Retina (tissue), 1 donor: ENCODE results near the gene CNTN5.
A peak's percentile ranks its signal among the peaks of the same experiment; 100 is the strongest.
"Not testable (repeated sequence)": the region's sequence is repeated elsewhere in the genome, so short reads cannot be mapped to it uniquely, and the experiment has no call there.

Source experiments
- DNase-seq: peaks from one replicate; pipeline ENCODE4 v3.0.0-alpha.2; 2016

The CNTN5 gene

DNA sequence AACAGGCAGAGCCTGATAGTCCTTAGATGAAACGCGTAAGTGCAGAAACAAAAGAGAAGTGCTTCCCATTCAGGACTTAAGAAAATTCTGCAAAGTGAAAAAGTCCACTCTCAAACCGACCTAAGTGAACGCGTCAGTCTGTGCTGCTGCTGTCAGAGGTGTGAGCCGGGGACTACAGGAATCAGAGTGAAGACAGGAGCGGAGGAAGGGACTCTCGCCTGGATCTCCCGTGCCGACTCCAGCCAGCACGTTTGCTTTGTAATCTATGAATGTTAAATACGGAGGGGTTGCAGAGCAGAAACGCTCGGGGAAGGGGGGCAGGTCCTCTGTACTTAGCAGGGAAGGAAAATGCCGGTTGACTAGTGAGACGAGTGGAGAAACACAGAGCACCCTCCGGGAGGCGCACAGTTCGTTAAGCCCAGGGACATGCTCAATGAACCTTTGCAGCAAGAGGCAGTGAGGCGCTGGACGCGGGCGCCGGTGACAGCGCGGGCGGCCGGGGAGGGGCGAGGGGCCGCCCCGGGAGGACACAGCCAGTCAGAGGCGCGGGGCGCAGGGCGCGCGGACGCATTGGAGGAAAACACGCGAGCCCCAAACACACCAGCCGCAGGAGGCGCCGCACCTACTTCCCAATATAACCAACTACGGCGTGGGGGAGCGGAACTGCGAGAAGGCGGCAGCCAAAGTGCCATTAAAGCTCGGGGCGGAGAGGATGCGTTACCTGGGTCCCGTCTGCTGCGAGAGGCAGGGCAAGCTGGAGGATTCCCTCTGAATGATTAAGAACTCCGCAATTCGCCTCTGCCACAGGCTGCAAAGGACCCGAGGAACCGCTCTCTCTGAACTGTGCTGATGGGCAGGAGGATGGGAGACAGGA, at the start of gene CNTN5:
TSS of gene CNTN5 (plus strand) at position 598 of the 874 bp plus-strand sequence.
- peak; percentile 94 for DNase-seq

DNA sequence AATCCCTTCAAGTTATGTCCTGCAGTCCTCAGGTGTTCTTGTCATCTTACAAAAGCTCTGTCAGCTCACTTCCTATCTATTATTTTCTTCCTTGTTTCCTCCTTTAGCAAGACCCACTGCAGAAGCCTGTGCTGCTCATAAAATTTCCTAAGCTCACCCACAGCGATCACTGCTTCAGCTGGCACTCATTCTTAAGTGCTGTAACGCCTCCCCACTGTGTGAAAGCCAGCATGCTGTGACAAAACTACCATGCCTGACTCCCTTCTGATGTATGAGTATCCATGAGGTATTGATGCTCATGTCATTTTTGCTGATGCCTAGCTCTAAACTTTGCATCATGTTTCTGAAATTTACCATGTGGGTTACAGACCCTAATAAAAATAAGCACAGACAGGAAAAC, 41.5 kb upstream of the CNTN5 start:
- DNase-seq: no peak

DNA sequence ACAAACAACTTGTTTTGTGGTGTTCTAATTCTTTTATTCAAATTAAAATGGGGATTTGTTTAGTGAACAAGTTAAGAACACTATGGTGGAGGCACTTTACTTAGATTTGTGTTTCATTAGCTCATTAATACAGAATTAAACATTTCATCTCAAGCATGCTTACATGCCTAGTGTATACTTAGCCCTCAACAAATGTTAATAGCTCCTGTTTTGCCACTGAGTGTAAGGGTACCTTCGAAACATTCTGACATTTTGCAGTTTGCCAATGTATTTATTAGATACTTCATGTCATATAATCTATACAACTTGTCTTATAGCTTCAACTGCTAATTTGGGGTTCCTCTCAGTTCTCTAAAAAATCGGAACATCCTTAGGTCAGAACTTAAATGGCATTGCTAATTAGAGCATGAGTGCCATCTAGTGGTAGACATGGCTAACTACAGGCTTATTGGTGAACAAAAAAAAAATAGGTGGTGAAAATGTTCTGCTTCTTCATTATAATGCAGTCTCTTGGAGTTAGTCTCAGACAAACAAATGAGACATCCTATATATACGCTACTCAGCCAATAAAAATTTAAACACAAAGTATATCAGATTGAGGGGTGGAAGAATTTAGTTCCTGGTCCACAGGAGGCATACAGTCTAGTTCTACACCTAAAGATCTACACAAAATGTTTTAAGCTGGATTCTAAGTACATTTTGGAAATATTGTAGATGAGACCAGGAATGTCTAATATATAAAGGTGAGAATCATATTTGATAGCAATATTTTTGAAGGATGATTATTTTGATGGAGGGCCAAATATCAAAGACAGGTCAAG, 4.9 kb upstream of the CNTN5 start:
- peak; percentile 60 for DNase-seq

DNA sequence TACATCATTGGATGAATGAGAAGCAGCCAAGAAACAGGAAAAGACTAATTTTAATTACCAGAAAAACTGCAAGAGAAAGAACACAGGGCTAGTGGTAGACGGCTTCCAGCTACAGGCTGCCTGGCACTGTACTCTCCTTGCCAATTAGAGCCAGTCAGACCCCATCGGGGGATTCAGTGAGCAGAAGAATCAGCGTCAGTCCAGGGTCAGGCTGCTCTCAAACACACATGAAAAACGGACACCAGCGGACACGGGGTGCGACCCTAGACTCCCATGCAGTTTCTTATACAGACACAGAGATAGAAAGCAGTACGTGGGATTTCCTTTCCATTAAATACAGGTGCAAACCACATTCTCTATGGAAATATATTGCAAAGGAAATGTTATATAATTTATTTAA, 1.1 kb upstream of the CNTN5 start:
- DNase-seq: peak; percentile 79

DNA sequence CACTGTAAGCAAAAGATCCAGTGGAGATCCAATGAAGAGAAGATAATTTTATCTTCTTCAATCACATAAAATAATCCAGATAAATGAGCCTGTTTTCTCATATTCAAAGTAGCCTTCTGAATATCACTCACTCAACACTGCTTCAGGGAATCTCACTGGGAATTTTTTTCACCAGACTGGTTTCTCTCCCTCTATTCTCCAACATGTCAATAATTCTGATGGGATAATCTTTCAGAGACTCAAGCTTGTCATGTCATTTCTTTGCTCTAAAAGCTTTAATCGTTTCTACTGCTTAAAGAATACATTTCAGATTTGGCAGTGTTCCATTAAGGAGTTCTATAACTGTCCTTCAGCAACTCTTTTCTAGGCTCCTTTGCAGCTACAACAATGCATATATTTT, 16.3 kb downstream of the CNTN5 start:
- no peak for DNase-seq

DNA sequence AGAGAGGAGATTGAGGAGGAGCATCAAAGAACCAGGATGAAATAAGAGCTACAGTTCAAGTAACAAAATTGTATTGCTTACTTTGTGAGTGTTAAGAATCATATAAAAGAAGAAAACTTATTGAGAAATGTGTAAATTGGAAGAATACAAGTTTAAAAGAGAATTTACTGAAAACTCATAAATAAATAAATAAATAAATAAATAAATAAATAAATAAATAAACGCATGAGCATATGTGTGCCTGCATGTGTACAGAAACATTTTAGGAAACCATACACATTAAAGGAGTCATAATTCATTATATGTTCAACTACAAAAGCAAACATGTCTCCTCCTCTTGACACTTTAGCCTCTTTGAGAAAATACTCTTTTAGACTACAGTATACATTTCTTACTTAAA, 42.6 kb downstream of the CNTN5 start:
- DNase-seq: no peak

DNA sequence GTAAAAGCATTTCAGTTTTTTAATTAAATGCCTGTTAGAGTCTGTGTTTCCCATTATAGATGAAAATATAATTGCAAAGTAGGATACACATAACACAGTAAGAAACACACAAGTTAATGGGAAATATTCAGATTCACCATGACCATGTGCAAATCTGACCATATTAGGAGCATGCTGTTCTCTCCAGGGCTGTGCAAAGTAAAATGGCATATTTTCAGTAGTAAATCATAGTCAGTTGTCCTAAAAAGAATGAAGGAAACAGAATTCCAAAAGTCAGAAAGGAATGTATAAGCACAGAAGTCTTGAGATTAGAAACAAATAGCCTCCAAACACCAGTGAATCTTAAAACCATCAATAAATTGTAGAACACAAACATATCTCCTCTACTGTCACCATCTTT, 44.4 kb downstream of the CNTN5 start:
- DNase-seq: no peak

DNA sequence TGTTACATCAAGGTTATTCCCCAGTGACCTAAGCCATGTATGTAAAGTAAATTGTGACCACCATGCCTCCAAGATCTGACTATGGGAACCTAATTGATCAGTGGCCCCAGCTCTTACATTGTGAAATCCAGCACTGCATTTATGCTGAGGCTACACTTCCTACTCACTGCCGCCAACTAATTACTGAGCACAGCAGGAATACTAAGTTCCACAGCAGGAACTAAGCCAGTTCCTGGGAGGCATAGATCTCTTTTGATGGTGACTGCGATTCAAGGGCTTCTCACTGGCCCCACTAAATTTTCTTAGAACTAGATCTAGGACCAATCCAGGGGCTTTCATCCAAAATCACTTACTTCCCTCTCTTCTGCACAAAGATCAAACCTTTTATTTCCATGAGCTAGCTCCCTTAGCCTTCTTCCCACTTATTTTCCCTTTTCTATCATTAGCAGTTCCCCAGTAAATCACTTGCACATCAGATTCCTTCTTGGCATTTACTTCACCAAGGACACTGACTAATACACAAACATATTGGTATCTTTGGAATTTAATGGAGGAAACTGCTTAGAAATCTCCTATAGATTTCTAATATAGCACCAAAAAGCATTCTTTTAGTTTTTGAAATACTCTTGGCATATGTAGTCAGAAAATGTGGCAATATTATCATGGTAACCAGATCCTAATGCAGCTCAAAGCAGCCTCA, 46.0 kb downstream of the CNTN5 start:
- peak; percentile 19 for DNase-seq

DNA sequence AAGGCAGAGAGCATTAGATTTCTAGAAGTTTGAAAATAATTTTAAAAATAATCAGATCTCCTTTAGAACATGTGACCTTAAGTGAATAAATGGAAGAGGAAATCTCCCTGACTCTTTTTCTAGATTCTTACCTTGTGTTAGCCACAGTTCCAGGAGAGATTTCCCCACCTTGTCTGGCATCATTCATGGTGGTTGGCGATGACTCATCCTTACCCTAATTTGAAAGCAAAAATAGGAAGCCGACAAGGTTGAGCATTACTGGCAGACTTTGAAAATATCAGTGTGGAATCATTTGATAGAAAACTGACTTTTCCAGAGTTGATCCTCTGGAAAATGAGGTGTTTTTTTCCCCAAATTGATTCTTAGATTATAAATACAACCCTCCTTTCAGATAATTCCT, 48.1 kb downstream of the CNTN5 start:
- no peak for DNase-seq

DNA sequence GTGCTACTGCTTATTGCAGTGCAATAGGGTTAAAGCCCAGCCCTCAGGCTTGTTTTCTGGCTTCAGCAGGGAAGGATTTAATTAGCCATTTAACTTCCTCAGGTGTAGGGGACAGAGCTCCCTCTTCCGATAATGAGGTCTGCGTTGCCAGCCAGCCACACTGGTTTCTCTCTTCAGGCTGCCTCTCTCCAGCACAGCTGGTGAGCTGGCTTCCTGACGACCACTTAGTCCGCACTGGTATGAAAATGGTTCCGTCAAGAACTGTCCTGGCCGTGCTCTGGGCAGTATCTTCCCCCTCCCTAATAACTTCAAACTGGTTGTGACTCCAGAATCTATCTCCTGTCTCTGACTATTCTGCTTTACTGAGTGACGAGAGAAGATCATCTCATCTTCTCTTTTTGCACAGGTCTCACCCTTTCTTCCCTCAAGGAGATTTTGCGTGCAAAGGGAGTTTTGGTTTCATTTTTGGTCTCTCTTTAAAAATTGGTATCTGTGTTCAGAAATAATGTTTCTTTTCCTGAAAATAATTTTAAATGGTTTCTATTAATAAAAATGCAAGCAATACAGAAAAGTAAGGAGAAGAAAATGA, 49.2 kb downstream of the CNTN5 start:
- peak; percentile 53 for DNase-seq

DNA sequence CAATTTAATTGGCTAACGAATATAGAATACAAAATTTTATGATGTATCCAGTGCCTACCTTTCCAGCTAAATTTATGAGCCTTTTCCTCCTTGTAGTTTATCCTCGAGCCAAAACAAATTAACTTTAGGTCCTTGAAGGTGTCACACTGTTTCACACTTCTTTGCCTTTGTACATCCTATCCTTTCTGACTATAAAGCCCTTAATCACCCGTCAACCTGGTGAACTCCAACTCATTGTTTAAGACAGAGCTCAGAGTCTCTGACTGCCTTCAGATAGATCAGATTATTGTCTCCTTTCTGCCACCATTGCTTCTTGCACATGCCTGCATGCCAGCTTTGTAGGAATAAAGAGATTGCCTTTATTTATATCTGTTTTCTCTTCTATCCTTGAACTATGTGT, 58.8 kb downstream of the CNTN5 start:
- DNase-seq: no peak

DNA sequence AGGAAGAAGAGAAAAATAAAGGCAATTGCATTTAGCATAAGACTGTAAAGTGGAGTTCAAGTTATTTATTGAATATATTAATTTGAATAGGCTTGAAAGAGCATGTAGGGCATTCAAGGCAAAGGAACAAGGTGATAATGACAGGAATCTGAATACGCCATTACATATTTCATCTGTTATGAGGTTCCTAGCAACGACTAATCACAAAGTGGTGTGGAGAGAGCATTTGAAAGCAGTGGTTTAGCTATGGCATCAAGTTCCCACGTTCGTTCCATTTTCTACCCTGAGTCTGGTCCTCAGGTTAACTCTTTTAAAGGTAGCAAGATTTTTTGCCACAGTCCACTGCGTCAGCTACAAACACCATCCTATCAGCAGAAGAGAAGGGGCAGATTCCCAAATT, 59.4 kb downstream of the CNTN5 start:
- no peak for DNase-seq

DNA sequence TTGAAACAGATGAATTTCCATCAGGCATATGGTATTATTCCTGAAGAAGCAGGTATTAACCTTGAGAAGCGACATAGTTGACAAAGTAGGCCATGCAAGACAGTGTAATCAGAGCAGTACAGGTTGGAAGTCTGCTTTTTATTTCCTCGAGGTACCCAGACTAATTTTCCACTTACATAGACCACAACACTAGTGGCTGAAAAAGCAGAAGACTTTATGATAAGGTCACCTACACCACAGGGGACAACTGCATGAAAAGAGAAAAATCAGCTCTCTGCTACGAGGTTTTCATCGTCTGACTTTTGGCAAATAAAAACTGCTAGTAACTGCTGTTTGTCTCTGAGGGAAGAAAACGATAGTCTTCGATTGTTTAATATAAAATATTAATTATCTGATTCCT, 77.5 kb downstream of the CNTN5 start:
- peak; percentile 15 for DNase-seq

DNA sequence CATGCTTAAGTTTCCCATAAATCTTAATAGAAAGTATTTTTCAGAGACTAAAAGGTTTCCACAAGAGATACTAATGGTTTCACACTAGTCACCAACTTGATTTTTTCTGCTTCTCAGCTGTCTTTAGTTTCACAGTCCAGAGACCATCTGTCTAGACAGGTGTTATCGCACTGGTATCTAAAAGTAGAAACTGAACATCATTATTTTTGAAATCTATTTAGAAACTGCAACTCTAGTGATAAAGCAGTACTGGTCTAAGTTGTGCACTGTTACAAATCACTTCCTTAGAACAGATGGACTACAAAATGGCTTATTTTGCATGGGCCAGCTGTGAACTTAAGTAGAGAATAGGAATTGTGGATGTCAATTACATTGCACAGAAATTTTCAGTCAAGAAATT, 78.0 kb downstream of the CNTN5 start:
- peak; percentile 9 for DNase-seq

DNA sequence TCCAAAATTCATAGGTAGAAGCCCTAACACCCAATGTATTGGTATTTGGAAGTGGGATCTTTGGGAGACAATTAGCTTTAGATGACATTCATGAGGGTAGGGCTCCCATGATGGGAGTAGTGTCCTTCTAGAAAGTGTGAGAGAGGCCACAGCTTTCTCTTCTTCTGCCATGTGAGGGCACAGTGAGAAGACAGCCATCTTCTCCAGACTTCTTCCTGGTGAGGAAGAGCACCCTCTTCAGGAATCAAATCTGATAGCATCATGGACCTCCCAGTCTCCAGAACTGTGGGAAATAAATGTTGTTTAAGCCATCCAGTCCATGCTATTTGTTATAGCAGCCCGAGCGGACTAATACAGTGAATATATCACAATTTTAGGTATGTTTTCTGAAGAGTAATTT, 96.9 kb downstream of the CNTN5 start:
- no peak for DNase-seq

DNA sequence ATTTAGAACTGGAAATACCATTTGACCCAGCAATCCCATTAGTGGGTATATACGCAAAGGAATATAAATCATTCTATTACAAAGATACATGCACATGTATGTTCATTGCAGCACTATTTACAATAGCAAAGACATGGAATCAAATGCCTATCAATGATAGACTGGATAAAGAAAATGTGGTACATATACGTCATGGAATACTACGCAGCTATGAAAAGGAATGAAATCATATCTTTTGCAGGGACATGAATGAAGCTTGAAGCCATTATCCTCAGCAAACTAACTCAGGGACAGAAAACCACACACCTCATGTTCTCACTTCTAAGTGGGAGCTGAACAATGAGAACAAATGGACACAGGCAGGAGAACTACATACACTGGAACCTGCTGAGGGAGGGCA, 113.1 kb downstream of the CNTN5 start:
- DNase-seq: not testable (repeated sequence)

DNA sequence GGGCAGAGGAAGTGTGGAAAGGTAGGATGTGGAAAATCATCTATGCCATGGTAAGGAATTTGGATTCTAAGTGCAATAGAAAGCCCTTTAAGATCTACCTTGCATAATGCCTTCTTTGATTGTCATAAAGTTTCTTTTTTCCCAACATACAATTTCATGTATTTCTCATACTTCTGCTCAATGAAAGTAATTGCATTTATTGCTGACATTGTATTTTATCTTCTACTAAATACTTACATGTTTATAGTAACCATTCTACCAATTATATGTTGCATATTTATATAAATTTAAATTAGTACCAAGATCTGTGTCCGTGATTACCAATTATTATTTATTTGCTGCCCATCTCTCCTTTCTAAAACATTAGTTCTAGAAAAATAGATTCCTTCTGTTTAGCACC, 114.8 kb downstream of the CNTN5 start:
- no peak for DNase-seq

DNA sequence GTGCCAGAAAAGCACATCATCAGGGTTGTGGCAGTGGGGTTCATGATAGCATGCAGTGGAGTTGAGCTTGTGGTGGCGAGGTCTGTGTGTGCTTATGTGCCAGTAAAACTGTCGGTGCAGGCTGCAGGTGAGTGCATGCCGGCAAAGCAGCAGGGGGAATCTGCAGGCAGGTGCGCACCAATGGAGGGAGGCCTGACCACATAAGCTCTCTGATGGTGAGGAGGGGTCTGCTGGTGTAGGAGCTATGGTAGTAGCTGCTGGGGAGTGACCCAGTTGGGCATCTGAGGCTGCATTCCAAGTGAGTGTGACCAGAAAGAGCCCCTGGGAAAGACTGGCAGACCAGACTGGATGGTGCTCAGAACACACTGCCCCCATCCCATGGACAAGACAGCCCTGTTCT, 121.5 kb downstream of the CNTN5 start:
- DNase-seq: no peak

DNA sequence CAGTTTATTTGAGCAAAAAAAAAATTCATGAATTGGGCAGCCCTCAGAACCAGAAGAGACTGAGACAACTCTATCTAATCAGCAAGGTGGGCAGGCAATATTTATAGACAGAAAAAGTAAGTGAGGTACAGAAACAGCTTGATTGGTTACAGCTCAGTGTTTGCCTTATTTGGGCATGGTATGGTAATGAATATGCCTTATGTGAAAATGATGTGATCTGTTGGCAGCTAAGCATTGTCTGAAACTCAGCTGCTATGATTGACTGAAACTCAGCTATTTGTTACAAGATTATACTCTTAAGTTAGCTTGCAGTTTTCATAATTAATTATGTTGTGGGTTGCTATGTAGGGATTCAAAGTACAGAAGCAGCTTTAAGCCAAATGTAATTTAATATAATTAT, 127.6 kb downstream of the CNTN5 start:
- DNase-seq: no peak

DNA sequence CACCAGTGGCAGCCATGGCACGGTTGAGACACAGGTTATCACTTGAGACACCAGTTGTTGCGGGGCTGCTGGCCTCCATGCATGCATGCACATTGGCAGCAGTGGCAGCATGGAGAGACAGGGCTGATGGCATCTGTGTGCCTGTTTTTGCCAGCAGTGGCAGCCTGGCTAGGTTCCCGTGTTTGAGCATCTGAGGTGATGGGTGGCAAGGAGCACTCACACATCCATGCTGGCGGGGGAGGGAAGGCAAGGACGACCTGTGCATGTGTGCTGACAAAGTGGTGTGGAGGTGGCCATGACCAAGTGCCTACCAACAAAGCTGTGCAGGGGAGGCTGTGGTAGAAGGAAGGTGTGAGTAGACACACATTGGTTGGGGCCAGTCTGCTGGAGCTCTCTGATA, 133.5 kb downstream of the CNTN5 start:
- DNase-seq: no peak

DNA sequence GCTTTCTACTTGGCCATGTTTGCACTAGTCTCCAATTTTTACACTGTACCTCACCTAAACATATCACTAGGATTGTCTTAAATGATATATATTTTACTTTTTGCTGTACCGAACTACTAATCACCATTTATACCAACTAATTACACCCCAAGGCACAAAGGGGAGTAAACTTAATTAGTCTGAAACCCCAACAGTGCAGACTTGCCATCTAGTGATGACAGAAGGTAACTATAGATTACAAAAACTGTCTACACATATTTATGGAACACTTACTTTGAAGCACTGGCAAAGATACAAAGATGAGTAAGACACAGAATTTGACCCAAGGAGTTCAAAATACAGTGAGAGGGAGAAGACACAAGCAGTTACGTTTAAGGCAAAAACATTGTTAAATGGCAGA, 139.7 kb downstream of the CNTN5 start:
- no peak for DNase-seq

DNA sequence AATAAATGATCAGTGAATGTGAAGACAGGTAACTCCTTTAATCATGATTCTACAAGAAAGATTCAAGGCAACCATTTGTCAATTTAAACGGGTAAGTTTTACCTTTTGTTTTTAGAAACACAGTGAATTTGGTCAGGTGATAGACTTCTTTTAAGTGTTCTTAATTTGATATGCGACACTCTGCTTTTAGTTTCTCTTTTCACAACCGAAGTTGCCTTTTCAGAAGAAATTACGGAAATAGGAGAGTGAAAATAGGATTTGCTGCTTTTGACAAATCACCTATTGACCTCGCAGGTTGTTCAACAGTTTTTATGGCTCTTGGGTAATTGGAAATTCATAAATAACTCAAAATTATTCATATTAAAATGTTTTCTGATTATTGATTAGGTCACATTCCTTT, 142.1 kb downstream of the CNTN5 start:
- no peak for DNase-seq

DNA sequence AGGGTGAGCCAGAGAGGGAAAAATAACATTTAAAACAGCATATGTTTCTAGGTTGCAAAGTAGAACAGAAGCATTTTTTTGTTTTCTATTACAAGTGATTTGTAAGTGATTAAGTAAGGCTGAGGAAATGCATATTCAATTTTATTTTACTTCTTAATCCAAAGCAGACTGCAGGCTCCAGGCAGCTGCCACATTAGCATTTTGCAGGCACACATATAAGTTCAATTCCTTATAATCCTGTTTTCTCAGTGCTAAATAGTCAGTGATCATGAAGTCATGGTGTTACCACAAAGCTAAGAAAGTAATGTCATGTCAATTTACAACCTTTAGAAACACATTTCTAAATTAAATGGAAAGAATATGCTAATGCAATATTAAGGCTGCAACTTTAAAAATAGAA, 149.8 kb downstream of the CNTN5 start:
- no peak for DNase-seq
